ENCODE measurements around the gene DTNBP1. TPM values are rescaled to one million over a fixed set of nuclear protein-coding genes. Genes with fewer than 3 reads are reported as not detected.

The DTNBP1 gene
- total and polyA plus RNA-seq, 2 donors (not counting 1 experiment from before 2014, with no cell fraction given), result 9.9 to 13.6 TPM

- Histone ChIP-seq H3K4me3 (replicated peaks in 1 of 4; ENCODE audit: control extremely low read depth in 1 of 4, insufficient read depth in 1 of 4, low read depth in 3 of 4, low read length in 4 of 4) (no peak overlapping the region), H3K36me3 (ENCODE audit: control insufficient read depth, insufficient read depth, low read length) (peaks cover 2% of the 10 kb centered on the region), H3K9ac (ENCODE audit: insufficient read depth, low read length) (no peak overlapping the region), H4K20me1 (ENCODE audit: control insufficient read depth, extremely low read depth, insufficient read depth, low read length) (no peaks in the 10 kb centered on the region), H3K27me3 (ENCODE audit: control insufficient read depth, insufficient read depth, low read length) (no peaks in the 10 kb centered on the region), H3K4me2 (ENCODE audit: extremely low read depth, insufficient read depth, low read length) (no peak overlapping the region), H3K9me3 (ENCODE audit: control insufficient read depth, insufficient read depth, low read depth, low read length) (no peaks in the 10 kb centered on the region), H3K27ac (ENCODE audit: insufficient read depth, low read length) (no peak overlapping the region), H3K4me1 (ENCODE audit: control insufficient read depth, extremely low read depth, insufficient read depth, low read length) (peaks cover under 1% of the 10 kb centered on the region), H3K79me2 (ENCODE audit: control insufficient read depth, insufficient read depth, low read length) (no peaks in the 10 kb centered on the region), H2AFZ (ENCODE audit: low read length) (no peak overlapping the region)
- TF ChIP-seq CTCF (conservative IDR thresholded peaks at IDR 0.05 in 1 of 2, IDR thresholded peaks at IDR 0.05 in 1 of 2; ENCODE audit: low read depth in 1 of 2, low read length in 2 of 2), result no peak
- DNase-seq (ENCODE audit: low read depth in 2 of 2), result no peak
These were observed 178.0 kb downstream of the DTNBP1 start for GRCh38 chr6:15484821-15485220.

- no peak for DNase-seq (ENCODE audit: low read depth in 2 of 2)
- Histone ChIP-seq H3K4me2 (ENCODE audit: extremely low read depth, insufficient read depth, low read length) (no peak overlapping the region), H3K79me2 (ENCODE audit: control insufficient read depth, insufficient read depth, low read length) (no peaks in the 10 kb centered on the region), H3K4me1 (ENCODE audit: control insufficient read depth, extremely low read depth, insufficient read depth, low read length) (peaks cover 2% of the 10 kb centered on the region), H3K27me3 (ENCODE audit: control insufficient read depth, insufficient read depth, low read length) (no peaks in the 10 kb centered on the region), H3K36me3 (ENCODE audit: control insufficient read depth, insufficient read depth, low read length) (peaks cover 2% of the 10 kb centered on the region), H3K4me3 (replicated peaks in 1 of 4; ENCODE audit: control extremely low read depth in 1 of 4, insufficient read depth in 1 of 4, low read depth in 3 of 4, low read length in 4 of 4) (no peak overlapping the region), H3K9me3 (ENCODE audit: control insufficient read depth, insufficient read depth, low read depth, low read length) (no peaks in the 10 kb centered on the region), H3K9ac (ENCODE audit: insufficient read depth, low read length) (no peak overlapping the region), H3K27ac (ENCODE audit: insufficient read depth, low read length) (no peak overlapping the region), H2AFZ (ENCODE audit: low read length) (no peak overlapping the region), H4K20me1 (ENCODE audit: control insufficient read depth, extremely low read depth, insufficient read depth, low read length) (no peaks in the 10 kb centered on the region)
- TF ChIP-seq CTCF (conservative IDR thresholded peaks at IDR 0.05 in 1 of 2, IDR thresholded peaks at IDR 0.05 in 1 of 2; ENCODE audit: low read depth in 1 of 2, low read length in 2 of 2) (no peak), EZH2 (IDR thresholded peaks at IDR 0.05; ENCODE audit: low read length, missing control alignments) (no peak)
These were observed 178.7 kb downstream of the DTNBP1 start for GRCh38 chr6:15484140-15484539.

DNA sequence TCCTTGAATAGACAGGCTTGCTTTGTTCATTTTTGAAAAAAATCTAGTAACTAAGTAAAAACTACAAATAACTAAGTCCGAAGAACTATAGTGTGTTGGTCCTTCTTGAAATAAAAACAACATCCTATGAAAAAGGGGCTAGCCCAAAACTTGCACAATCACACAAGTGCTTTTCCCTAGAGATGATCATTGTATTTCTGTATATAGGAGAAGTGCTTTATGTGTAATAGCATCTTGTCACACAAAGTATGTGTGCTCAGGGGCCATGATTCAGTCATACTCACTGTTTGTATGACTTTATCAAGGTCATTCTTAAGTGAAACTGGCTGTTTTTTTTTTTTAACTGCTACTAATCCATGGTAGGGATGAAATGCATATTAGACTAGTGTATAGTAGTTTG, 179.8 kb downstream of the DTNBP1 start:
- no peaks in the 10 kb centered on the region for H3K27me3 ChIP-seq (ENCODE audit: control insufficient read depth, insufficient read depth, low read length)
- no peaks in the 10 kb centered on the region for H3K9me3 ChIP-seq (ENCODE audit: control insufficient read depth, insufficient read depth, low read depth, low read length)
- no peak overlapping the region for H2AFZ ChIP-seq (ENCODE audit: low read length)
- no peak overlapping the region for H3K4me2 ChIP-seq (ENCODE audit: extremely low read depth, insufficient read depth, low read length)
- no peaks in the 10 kb centered on the region for H3K79me2 ChIP-seq (ENCODE audit: control insufficient read depth, insufficient read depth, low read length)
- H3K4me1 ChIP-seq (ENCODE audit: control insufficient read depth, extremely low read depth, insufficient read depth, low read length), result peaks cover 2% of the 10 kb centered on the region
- H4K20me1 ChIP-seq (ENCODE audit: control insufficient read depth, extremely low read depth, insufficient read depth, low read length), result no peaks in the 10 kb centered on the region
- peaks cover 1% of the 10 kb centered on the region for H3K36me3 ChIP-seq (ENCODE audit: control insufficient read depth, insufficient read depth, low read length)
- H3K4me3 ChIP-seq (replicated peaks in 1 of 4; ENCODE audit: control extremely low read depth in 1 of 4, insufficient read depth in 1 of 4, low read depth in 3 of 4, low read length in 4 of 4), result no peak overlapping the region
- TF ChIP-seq EZH2 (IDR thresholded peaks at IDR 0.05; ENCODE audit: low read length, missing control alignments) (no peak), CTCF (conservative IDR thresholded peaks at IDR 0.05 in 1 of 2, IDR thresholded peaks at IDR 0.05 in 1 of 2; ENCODE audit: low read depth in 1 of 2, low read length in 2 of 2) (no peak)
- no peak overlapping the region for H3K27ac ChIP-seq (ENCODE audit: insufficient read depth, low read length)
- no peak for DNase-seq (ENCODE audit: low read depth in 2 of 2)
- no peak overlapping the region for H3K9ac ChIP-seq (ENCODE audit: insufficient read depth, low read length)
